H1 (cell line): ENCODE data around the gene ATG7. TPM values are rescaled to one million over a fixed set of nuclear protein-coding genes. Genes with fewer than 3 reads are reported as not detected.

Experiments used
- KDM4A ChIP-seq: IDR thresholded peaks from one replicate; pipeline ENCODE4 v1.7.1; 2012; ENCODE audit warnings: low read depth, mild to moderate bottlenecking, moderate library complexity, low read length, inconsistent platforms; ENCODE audit not compliant: severe bottlenecking
- polyA plus RNA-seq, 7 experiments: library from polyadenylated mRNA; depleted of rRNA in 3 of 7; stranded (reverse) in 5 of 7; unstranded in 2 of 7; fragments of >200 nt in 5 of 7; fragments of 200-250 nt in 2 of 7; gene quantifications; 1 replicate in 5 of 7; 2 replicates in 1 of 7; 4 replicates in 1 of 7; pipeline versions ENCODE4 v1.2.1 to v1.2.3, GENCODE V29; 2011 to 2013; ENCODE audit warnings: missing spikeins in 2 of 7, mixed read lengths in 2 of 7
- total RNA-seq: library from RNA; stranded (reverse); fragmentation: NEBNext Ultra II Directional; extraction: Animal tissue kit (Norgen Biotek cat#: 25700); gene quantifications from 2 replicates; pipeline ENCODE4 v1.2.1, GENCODE V29; 2021
- TF ChIP-seq, protein P1 (sequence below): fragments of 300-600 bp; sonication (generic); IDR thresholded peaks from 2 replicates; pipeline ENCODE4 v1.7.1; 2012; ENCODE audit warnings: low read length, moderate library complexity, mild to moderate bottlenecking, inconsistent platforms; ENCODE audit not compliant: insufficient replicate concordance

ATG7 gene
- total and polyA plus RNA-seq, 2 of the 8 experiments (the other 6 are each of a cell fraction or from before 2014, with no cell fraction given), result 15.0 to 19.1 TPM

DNA sequence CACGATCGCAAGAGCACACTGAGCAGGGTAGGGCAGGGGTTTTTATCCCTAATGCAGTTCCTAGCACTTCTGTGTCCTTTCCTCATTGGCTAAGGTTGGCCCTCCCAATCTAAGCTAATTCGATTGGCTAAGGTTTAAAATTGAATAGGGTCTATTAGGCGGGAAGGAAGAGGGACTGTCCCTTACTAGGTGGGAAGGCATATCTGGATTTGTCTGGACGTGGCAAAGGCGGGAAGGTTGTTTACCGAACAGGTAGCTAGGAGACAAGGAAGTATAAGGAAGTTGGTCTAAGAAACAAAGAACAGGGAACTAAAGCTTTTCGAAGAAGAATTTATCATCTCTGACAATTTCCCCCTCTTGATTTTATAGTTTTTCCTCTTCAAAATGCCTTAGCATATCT, 24.8 kb upstream of the ATG7 start (continued):
- TF ChIP-seq KDM4A, result no peak
- TF ChIP-seq, protein P1, sequence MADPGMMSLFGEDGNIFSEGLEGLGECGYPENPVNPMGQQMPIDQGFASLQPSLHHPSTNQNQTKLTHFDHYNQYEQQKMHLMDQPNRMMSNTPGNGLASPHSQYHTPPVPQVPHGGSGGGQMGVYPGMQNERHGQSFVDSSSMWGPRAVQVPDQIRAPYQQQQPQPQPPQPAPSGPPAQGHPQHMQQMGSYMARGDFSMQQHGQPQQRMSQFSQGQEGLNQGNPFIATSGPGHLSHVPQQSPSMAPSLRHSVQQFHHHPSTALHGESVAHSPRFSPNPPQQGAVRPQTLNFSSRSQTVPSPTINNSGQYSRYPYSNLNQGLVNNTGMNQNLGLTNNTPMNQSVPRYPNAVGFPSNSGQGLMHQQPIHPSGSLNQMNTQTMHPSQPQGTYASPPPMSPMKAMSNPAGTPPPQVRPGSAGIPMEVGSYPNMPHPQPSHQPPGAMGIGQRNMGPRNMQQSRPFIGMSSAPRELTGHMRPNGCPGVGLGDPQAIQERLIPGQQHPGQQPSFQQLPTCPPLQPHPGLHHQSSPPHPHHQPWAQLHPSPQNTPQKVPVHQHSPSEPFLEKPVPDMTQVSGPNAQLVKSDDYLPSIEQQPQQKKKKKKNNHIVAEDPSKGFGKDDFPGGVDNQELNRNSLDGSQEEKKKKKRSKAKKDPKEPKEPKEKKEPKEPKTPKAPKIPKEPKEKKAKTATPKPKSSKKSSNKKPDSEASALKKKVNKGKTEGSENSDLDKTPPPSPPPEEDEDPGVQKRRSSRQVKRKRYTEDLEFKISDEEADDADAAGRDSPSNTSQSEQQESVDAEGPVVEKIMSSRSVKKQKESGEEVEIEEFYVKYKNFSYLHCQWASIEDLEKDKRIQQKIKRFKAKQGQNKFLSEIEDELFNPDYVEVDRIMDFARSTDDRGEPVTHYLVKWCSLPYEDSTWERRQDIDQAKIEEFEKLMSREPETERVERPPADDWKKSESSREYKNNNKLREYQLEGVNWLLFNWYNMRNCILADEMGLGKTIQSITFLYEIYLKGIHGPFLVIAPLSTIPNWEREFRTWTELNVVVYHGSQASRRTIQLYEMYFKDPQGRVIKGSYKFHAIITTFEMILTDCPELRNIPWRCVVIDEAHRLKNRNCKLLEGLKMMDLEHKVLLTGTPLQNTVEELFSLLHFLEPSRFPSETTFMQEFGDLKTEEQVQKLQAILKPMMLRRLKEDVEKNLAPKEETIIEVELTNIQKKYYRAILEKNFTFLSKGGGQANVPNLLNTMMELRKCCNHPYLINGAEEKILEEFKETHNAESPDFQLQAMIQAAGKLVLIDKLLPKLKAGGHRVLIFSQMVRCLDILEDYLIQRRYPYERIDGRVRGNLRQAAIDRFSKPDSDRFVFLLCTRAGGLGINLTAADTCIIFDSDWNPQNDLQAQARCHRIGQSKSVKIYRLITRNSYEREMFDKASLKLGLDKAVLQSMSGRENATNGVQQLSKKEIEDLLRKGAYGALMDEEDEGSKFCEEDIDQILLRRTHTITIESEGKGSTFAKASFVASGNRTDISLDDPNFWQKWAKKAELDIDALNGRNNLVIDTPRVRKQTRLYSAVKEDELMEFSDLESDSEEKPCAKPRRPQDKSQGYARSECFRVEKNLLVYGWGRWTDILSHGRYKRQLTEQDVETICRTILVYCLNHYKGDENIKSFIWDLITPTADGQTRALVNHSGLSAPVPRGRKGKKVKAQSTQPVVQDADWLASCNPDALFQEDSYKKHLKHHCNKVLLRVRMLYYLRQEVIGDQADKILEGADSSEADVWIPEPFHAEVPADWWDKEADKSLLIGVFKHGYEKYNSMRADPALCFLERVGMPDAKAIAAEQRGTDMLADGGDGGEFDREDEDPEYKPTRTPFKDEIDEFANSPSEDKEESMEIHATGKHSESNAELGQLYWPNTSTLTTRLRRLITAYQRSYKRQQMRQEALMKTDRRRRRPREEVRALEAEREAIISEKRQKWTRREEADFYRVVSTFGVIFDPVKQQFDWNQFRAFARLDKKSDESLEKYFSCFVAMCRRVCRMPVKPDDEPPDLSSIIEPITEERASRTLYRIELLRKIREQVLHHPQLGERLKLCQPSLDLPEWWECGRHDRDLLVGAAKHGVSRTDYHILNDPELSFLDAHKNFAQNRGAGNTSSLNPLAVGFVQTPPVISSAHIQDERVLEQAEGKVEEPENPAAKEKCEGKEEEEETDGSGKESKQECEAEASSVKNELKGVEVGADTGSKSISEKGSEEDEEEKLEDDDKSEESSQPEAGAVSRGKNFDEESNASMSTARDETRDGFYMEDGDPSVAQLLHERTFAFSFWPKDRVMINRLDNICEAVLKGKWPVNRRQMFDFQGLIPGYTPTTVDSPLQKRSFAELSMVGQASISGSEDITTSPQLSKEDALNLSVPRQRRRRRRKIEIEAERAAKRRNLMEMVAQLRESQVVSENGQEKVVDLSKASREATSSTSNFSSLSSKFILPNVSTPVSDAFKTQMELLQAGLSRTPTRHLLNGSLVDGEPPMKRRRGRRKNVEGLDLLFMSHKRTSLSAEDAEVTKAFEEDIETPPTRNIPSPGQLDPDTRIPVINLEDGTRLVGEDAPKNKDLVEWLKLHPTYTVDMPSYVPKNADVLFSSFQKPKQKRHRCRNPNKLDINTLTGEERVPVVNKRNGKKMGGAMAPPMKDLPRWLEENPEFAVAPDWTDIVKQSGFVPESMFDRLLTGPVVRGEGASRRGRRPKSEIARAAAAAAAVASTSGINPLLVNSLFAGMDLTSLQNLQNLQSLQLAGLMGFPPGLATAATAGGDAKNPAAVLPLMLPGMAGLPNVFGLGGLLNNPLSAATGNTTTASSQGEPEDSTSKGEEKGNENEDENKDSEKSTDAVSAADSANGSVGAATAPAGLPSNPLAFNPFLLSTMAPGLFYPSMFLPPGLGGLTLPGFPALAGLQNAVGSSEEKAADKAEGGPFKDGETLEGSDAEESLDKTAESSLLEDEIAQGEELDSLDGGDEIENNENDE, result no peak
- TF ChIP-seq, all 59 proteins: peak for 0
